Activated T-helper 1 cell treated with Interleukin-2 at 50 U/mL for 16 hours (primary cell): Measurements from ENCODE around the gene SEMA3F.

Source experiments
- DNase-seq: peaks from one replicate; pipeline ENCODE4 v3.0.0-alpha.2; 2020; ENCODE audit warnings: low read depth

Gene SEMA3F

GRCh38 chr3:50155891-50156290 is 767 bp downstream of the SEMA3F start:
- no peak for DNase-seq

GRCh38 chr3:50156549-50157493 is 1.7 kb downstream of the SEMA3F start:
- DNase-seq: no peak

GRCh38 chr3:50157827-50158529 is 2.9 kb downstream of the SEMA3F start:
- no peak for DNase-seq

GRCh38 chr3:50158530-50159146 is 3.5 kb downstream of the SEMA3F start:
- DNase-seq: no peak

- DNase-seq: no peak
These were observed 5.4 kb downstream of the SEMA3F start for GRCh38 chr3:50160561-50160983.

- DNase-seq: no peak
These were observed 6.2 kb downstream of the SEMA3F start for GRCh38 chr3:50161320-50161719.

GRCh38 chr3:50162034-50162883 is 7.1 kb downstream of the SEMA3F start:
- DNase-seq: no peak

GRCh38 chr3:50163572-50164455 is 8.7 kb downstream of the SEMA3F start:
- DNase-seq: no peak

GRCh38 chr3:50164481-50164880 is 9.4 kb downstream of the SEMA3F start:
- DNase-seq: no peak

- DNase-seq: no peak
These were observed 10.1 kb downstream of the SEMA3F start for GRCh38 chr3:50164984-50165909.

- no peak for DNase-seq
These were observed 10.9 kb downstream of the SEMA3F start for GRCh38 chr3:50165910-50166538.

- no peak for DNase-seq
These were observed 11.5 kb downstream of the SEMA3F start for GRCh38 chr3:50166620-50167019.

- no peak for DNase-seq
These were observed 12.1 kb downstream of the SEMA3F start for GRCh38 chr3:50167069-50167840.

- DNase-seq: no peak
These were observed 12.7 kb downstream of the SEMA3F start for GRCh38 chr3:50167841-50168209.

GRCh38 chr3:50168388-50168787 is 13.3 kb downstream of the SEMA3F start:
- no peak for DNase-seq

- no peak for DNase-seq
These were observed 13.7 kb downstream of the SEMA3F start for GRCh38 chr3:50168791-50169190.

GRCh38 chr3:50169232-50169832 is 14.2 kb downstream of the SEMA3F start:
- DNase-seq: no peak

GRCh38 chr3:50169858-50170257 is 14.7 kb downstream of the SEMA3F start:
- no peak for DNase-seq
